Stimulated activated naive CD8-positive, alpha-beta T cell treated with anti-CD3 and anti-CD28 coated beads, Interleukin-15, Interleukin-2, amounts not matched to agents 100 U/mL and 50 U/mL, for 24 hours (primary cell): ENCODE results near the gene PRSS38.
A peak's percentile ranks its signal among the peaks of the same experiment; 100 is the strongest.

ENCODE experiments used
- ATAC-seq: fragments of 150-1000 bp; cut with Tn5 transposase; one replicate; pipeline ENCODE4 v1.10.0; 2021
- DNase-seq: peaks from one replicate; pipeline ENCODE4 v3.0.0; 2021

The PRSS38 gene

DNA sequence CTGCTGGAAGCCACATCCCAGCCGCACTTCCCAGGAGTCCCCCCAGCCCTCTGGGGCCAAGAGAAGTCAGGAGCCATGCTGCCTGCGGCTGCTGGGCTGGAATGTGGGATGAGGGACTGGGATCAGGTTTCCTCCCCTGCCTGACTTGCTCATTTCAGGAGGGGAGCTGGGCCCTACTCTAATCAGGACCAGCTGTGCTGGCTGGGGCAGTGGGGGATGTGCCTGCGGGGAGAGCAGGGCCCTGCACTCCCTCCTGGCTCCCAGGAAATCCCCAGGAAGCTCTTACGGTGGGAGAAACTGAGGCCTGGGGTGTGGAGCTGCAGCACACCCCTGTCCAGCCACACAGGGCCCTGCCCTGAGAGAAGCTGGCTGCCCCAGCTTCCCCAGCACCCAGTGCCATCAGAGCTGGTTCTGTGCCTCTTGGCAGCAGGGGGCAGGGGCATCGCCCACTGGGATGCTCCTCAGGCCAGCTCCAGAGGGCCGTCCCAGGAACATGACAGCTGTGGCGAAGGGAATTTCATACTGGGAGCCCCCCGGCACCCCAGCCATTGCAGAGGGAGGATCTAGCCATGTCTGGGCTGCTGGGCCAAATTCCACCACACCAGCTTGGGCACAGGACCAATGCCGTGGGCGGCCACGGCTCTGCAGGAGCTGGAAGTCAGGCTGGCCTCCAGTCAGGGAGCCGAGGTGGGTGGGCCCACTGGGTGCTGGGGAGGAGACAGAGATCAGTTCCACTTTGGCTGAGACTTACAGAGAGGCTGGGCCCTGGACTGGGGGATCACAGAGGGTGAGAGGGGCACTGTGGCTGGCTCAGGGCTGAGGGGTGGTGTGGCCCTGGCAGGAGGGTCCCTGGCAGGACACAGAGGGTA lies 21.3 kb upstream of the PRSS38 start:
- ATAC-seq = no peak
- DNase-seq = no peak

DNA sequence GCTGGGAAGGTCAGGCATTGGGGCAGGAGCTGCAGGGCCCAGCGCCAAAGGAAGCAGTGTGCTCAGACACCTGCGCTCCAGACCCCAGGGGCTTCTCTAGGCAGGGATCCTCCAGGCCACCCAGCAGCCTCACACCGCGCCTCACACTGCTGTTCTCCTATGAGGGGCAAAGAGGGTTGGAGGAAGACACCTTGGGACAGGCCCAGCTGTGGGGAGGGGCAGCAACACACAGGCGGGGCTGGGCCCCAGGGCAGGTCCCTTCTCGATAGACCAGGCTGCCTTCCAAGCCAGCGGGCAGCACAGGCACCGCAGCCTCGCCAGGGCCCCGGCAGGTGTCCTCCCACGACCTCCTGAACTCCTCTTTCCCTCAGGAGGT lies 20.7 kb upstream of the PRSS38 start:
- no peak for DNase-seq
- no peak for ATAC-seq

DNA sequence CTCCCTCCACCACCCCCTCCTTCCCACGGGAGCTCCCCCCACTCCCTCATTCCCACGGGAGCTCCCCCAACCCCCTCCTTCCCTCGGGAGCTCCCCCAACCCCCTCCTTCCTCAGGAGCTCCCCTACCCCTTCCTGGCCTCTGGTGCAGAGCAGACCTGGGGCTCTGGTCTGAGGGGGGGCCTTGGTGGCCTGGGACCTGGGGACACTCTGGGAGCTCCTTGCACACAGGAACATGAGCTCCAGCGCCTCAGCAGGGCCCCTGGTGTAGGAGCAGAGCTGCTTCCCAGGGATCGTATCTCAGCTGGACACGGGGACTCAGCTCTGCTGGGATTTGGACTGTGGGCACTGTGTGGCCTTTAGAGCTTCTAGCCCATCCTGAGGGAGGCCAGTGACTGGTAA lies 19.7 kb upstream of the PRSS38 start:
- DNase-seq (no peak), ATAC-seq (no peak)

DNA sequence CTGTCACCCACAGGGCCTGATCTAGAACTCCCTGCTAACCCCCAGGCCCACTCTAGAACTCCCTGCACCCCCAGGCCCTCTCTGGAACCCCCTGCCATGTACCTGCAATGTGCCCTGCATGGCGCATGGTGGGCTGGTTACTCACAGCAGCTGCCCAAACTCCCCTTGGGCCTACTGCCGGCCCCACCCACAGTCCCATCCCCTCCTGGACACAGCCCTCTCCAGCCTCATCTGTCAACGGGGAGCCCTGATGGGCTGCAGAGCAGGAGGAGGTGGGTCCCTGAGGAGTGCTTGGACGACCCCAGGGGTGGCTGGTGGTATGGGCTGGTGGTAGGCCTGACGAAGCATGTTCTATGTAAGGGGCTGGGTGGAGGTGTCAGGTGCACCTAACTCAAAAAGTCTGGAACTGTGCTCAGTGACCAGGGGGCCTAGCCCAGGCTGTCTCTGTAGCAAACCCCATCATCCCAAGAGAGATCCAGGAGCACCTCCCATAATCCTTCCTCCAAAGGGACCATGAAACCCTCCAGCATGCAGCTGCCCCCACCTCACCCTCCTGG lies 19.0 kb upstream of the PRSS38 start:
- DNase-seq (no peak), ATAC-seq (no peak)

DNA sequence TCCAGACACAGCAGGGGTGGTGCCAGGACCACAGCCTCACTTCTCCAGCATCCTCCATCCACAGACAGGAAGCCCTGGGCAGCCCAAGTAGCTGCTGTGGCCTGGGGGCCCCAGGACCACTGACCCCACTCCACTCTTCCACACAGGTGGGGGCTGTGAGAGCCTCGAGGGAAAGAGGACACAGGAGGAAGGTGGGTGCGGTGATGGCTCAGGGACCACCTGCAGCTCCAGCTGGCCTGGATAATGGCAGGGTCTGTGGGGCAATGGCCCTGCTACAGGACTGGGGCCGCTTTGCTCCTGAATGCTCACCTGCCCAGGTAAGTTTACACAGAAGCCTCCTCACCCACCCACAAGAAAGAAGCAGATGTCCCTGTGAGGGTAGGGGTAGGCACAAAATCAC lies 18.3 kb upstream of the PRSS38 start:
- DNase-seq = no peak
- ATAC-seq = no peak

DNA sequence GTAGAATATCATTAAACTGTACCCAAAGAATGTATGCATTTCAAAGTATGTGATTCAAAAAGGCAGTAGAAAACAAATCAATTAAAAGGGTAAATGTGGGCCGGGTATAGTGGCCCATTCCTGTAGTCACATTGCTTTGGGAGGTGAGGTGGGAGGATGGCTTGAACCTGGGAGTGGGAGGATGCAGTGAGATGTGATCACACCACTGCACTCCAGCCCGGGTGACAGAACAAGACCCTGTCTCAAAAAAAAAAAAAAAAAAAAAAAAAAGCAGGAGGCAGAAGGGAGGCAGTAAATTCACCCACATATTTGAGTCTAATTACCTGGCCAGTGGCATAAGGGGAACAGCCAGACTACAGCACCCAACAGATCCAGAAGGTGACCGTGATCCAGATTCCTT lies 17.9 kb upstream of the PRSS38 start:
- DNase-seq (no peak), ATAC-seq (no peak)

DNA sequence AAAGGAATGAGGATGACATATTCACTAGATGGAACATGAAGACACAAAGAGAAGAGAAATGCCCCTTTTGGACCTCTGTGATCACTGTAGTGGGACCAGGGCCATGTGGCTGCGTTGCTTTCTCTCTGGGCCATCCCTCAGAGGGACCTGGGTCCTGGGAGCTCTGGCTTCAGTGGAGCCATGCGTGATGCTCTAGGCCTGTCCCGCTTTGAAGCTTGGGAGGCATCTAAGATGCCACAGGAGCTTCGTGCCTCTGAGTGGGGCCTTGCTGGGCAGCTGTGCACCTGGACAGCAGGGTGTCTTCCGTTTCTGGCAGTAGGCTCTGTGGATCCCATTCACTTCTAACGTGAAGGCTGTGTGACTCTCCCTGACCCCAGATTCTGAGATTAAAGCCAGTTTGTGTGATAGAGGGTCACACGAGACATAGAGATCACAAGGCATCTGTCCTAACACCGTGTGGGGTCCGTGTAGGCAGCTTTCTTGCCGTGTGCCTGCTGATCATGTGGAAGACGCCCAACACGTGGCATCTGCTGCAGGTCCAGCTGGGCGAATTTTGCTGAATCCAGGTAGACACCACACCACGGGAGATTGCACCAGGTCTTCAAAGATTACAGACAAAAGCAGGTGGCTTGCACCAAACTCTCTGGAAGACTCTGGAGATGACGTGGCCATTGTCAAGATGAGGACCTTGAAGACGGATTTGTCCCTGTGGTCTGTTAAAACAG lies 17.2 kb upstream of the PRSS38 start:
- ATAC-seq (no peak), DNase-seq (no peak)

DNA sequence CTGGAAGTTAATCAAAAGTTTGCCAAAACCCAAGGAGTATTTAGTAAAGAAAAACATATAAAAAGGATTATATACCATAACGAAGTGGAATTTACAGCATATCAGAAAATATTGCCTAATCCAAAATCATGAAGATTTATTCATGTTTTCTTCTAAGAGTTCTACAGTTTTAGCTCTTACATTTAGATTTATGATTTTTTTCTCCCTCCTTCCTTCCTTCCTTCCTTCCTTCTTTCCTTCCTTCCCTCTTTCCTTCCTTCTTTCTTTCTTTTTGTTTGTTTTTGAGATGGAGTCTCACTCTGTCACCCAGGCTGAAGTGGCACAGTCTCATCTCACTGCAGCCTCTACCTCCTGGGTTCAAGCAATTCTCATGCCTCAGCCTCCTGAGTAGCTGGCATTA lies 15.7 kb upstream of the PRSS38 start:
- ATAC-seq (no peak), DNase-seq (no peak)

DNA sequence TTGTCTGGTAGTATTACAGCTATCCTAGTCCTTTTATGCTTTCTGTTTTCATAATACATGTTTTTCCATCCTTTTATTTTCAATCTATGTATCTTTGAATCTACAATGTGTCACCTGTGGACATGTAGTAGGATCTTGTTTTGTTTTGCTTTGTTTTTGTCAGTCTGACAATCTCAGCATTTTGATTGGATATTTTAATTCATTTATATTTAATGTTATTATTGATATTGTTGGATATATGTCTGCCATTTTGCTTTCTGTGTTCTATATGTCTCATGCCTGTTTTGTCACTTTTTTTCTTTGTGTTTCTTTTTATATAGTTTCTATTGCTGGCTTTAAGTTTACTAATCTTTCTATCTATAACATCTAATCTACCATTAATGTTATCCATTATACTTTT lies 11.5 kb upstream of the PRSS38 start:
- DNase-seq (no peak), ATAC-seq (no peak)

DNA sequence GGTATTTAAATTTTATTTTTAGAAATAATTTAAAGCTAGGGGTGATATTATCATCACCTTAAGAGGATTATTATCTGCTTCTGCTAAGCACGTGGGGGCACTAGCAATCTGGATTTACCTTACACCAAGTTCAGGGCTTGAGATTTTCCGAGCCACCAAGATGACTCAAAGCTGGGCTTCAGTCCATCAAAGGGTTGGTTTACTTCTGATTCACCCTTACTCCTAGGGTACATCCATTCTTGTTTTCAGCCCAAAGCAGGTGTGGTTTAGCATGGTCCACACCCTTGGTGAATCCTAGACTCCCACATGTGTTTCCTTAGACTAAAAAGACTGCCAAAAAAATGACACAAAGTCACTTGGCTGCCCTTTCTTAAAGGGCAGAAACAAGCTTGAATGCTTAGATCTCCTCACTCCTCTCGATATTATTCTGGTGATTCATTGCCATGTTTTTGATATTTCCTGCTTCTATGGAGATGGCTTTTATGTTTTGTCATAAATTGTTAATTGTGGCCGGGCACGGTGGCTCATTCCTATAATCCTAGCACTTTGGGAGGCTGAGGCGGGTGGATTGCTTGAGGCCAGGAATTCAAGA lies 9.8 kb upstream of the PRSS38 start:
- ATAC-seq = peak; percentile 63
- DNase-seq = no peak

DNA sequence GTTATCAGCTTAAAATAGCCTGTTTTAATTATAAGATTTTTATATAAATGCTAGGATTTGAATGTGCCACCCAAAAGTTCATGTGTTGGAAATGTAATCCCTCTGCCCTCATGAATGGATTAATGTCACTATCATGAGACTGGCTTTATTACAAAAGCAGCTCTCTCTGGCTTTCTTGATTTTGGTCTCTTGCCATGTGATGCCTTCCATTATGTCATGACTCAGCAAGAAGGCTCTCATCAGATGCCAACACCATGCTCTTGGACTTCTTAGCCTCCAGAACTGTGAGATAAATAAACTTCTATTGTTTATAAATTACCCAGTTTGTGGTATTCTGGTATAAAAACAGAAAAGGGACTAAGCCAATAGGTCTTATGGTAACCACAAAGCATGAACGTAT lies 6.9 kb upstream of the PRSS38 start:
- DNase-seq (no peak), ATAC-seq (no peak)

DNA sequence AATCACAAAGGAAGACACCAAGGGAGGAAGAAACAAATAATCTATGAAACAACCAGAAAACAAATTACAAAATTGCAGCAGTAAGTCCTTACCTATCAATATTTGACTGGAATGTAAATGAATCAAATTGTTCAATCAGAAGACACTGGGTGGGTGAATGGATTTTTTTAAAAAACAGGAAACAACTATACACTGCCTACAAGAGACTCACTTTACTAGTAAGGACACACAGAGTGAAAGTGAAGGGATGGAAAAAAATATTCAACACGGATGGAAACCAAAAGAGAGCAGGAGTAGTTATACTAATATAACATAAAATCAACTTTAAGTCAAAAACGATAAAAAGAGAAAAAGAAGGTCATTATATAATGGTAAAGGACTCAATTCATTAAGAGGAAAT lies 6.4 kb upstream of the PRSS38 start:
- ATAC-seq (no peak), DNase-seq (no peak)

DNA sequence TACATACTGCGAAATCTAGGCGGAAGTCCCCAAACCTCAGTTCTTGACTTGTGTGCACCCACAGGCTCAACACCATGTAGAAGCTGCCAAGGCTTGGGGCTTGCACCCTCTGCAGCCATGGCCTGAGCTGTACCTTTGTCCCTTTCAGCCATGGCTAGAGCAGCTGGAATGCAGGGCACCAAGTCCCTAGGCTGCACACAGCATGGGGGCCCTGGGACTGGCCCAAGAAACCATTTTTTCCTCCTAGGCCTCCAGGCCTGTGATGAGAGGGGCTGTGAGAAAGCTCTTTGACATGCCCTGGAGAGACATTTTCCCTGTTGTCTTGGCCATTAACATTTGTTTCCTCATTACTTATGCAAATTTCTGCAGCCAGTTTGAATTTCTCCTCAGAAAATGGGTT lies 1.5 kb upstream of the PRSS38 start:
- ATAC-seq = no peak
- no peak for DNase-seq

DNA sequence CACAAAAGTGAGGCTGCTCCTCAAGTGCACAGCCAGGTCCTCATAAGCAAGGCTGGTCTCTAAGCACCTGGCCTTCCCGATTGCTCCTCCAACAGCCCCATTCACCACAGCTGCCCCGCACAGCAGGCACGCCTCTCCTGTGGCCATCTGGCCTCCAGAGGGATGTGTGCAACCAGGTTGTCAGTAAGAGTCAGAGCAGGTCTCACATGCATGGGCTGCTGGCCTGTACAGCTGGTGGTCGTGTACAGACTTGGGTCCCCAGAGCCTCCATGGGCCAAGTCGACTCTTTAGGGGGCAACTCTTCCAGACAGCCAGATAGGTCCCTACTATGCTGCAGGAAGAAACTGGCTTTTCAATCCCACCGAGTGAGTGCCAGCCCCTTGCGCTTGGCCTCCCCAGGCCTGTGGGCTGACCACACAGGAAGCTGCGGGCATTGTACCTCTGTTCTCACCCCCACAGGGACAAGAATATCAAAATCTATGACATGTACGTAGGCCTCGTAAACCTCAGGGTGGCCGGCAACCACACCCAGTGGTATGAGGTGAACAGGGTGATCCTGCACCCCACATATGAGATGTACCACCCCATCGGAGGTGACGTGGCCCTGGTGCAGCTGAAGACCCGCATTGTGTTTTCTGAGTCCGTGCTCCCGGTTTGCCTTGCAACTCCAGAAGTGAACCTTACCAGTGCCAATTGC lies 1.4 kb downstream of the PRSS38 start:
- no peak for ATAC-seq
- no peak for DNase-seq

DNA sequence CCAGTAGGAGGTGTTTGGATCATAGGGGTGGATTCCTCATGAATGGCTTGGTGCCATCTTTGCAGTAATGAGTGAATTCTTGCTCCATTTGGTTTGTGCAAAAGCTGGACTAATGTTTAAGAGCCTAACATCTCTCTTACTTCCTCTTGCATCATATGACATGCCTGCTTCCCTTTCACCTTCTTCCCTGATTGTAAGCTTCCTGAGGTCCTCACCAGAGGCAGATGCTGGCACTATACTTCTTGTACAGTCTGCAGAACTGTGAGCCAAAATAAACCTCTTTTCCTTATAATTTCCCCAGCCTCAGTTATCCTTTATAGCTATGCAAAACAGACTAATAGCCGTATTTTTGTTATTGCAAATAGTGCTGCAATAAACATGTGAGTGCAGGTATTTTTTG lies 8.1 kb downstream of the PRSS38 start:
- ATAC-seq (no peak), DNase-seq (no peak)

DNA sequence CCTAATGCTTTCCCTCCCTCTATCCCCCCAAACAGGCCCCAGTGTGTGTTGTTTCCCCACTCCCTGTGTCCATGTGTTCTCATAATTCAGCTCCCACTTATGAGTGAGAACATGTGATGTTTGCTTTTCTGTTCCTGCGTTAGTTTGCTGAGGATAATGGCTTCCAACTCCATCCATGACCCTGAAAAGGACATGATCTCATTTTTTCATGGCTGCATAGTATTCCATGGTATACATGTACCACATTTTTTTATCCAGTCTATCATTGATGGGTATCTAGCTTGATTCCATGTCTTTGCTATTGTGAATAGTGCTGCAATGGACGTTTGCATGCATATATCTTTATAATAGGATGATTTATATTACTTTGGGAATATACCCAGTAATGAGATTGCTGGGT lies 8.7 kb downstream of the PRSS38 start:
- no peak for ATAC-seq
- no peak for DNase-seq

DNA sequence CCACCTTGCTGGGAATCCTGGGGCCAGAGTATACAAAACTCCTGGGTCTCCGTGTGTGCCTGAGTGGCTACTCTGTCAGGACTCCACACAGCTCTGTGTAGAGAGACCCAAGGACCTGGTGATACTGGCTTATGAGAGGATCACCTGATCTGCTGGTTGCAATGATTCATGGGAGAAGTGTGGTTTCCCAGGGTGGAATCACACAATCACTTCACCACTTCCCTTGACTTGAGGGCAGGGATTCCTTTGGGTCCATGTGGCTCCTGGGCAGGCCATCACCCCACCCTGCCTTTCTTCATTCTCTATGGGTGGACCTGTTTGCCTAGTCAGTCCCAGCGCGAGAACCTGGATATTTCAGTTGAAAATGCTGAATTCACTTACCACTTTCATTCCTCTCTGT lies 13.3 kb downstream of the PRSS38 start:
- ATAC-seq = no peak
- no peak for DNase-seq

DNA sequence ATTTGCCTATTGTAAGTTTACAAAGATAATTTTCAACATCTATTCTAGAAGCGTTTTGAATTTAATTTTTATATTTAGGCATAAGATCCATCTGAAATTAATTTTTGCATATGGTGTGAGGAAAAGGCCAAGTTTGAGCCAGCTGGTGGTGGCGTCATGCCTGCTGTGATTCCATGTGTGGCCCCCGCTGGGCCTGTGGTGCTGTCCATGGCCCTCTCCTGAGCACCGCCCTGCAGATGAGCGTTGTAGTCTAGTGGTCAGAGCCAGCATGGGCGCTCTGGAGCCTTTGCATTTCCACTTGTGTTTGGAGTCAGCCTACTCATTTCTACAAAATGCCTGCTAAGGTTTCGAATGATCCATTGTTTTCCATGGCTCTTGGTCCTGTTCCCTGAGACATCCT lies 22.7 kb downstream of the PRSS38 start:
- ATAC-seq (no peak), DNase-seq (no peak)

DNA sequence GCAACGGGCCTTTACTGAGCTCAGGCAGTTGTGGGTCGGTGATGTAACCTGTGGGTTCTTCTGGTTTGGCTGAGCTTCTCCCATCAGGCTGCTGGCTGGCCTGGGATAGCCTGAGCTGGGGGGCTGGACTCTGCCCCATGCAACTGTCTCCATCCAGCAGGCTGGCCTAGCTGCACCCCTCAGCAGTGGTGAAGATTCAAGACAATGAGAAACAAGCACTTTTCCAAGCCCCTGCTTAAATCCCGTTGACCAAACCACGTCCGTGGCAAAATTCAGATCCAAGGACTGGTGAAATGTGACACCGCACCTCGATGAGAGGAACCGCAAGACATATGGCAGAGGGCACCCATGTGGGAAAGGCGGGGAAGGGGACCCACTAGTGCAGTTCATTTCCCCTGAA lies 25.6 kb downstream of the PRSS38 start:
- DNase-seq (no peak), ATAC-seq (no peak)

DNA sequence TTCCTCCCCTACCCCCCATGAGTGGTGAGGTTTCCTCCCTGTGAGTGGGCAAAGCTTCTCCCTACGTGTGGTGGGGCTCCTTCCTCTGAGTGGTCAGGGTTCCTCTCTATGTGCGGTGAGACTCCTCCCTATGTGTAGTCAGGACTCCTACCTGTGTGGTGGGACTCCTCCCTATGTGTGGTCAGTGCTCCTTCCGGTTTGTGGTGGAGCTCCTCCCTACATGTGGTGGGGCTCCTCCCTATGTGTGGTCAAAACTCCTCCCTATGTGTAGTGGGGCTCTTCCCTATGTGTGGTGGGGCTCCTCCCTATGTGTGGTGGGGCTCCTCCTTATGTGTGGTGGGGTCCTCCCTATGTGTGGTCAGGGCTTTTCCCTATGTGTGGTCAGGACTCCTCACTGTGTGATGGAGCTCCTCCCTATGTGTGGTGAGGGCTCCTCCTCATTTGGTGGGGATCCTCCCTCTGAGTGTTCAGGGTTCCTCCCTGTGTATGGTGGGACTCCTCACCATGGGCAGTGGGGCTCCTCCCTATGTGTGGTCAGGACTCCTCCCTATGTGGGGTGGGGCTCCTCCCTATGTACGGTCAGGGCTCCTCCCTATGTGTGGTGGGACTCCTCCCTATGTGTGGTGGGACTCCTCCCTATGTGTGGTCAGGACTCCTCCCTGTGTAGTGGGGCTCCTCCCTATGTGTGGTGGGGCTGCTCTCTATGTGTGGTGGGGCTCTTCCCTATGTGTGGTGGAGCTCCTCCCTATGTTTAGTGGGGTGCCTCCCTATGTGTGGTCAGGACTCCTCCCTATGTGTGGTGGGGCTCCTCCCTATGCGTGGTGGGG lies 29.1 kb downstream of the PRSS38 start:
- no peak for DNase-seq
- ATAC-seq = no peak

DNA sequence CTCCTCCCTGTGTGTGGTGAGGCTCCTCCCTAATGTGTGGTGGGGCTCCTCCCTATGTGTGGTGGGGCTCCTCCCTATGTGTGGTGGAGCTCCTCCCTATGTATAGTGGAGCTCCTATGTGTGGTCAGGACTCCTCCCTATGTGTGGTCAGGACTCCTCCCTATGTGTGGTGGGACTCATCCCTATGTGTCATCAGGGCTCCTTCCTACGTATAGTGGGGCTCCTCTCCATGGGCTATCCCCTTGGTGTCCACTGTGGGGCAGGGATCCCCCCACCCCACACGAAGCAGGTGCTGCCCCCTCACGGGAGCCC lies 29.6 kb downstream of the PRSS38 start:
- DNase-seq = no peak
- no peak for ATAC-seq

DNA sequence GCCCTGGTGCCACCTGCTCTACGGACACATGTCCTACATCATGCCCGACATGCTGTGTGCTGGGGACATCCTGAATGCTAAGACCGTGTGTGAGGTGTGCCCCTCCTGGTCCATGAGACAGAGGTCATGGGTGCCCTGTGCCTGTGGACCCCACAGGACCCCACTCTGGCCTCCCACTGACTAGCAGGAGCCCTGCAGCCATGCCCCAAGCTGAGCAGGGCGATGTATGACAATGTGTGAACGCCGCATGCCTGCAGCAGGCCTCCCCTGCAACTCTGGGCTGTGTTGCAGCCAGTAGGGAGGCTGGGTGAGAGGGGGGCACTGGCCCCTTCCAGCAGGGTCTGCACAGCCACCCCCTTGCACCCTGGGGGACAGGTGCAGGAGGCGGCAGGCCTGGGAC lies 30.0 kb downstream of the PRSS38 start:
- DNase-seq (no peak), ATAC-seq (no peak)
